OCI-LY1 (cell line): ENCODE measurements around the gene KDM4B.
"Not testable (repeated sequence)": the region's sequence is repeated elsewhere in the genome, so short reads cannot be mapped to it uniquely, and the experiment has no call there.

Experiments
- H2AFZ ChIP-seq: fragments of 200-600 bp; sonication (generic), shearing (Covaris generic); 2 replicates; pipeline ENCODE4 v1.6.0; 2014; ENCODE audit warnings: antibody characterized with exemption, mild to moderate bottlenecking, low read length
- H3F3A ChIP-seq: fragments of 200-600 bp; sonication (generic), shearing (Covaris generic); 2 replicates; pipeline ENCODE4 v1.6.0; 2014; ENCODE audit warnings: mild to moderate bottlenecking, antibody characterized with exemption, low read length, moderate library complexity; ENCODE audit not compliant: insufficient read depth
- H3K27ac ChIP-seq: fragments of 200-600 bp; sonication (generic); 2 replicates; pipeline ENCODE4 v1.5.1; 2014; ENCODE audit warnings: low read length, mixed run types, mild to moderate bottlenecking, low read depth; ENCODE audit not compliant: poor library complexity, severe bottlenecking
- H3K27me3 ChIP-seq: fragments of 200-600 bp; sonication (generic); 2 replicates; pipeline ENCODE4 v1.6.0; 2014; ENCODE audit warnings: antibody characterized with exemption, mild to moderate bottlenecking, low read length, moderate library complexity; ENCODE audit not compliant: insufficient read depth
- H3K36me3 ChIP-seq: fragments of 200-600 bp; sonication (generic); 2 replicates; pipeline ENCODE4 v1.6.1; 2014; ENCODE audit warnings: mild to moderate bottlenecking, antibody characterized with exemption, low read length, moderate library complexity, mixed read lengths; ENCODE audit not compliant: insufficient read depth
- H3K4me1 ChIP-seq: fragments of 200-600 bp; sonication (generic); 2 replicates; pipeline ENCODE4 v1.5.1; 2014; ENCODE audit warnings: mild to moderate bottlenecking, low read length, moderate library complexity; ENCODE audit not compliant: insufficient read depth, severe bottlenecking
- H3K4me2 ChIP-seq: fragments of 200-600 bp; sonication (generic), shearing (Covaris generic); 2 replicates; pipeline ENCODE4 v1.6.1; 2014; ENCODE audit warnings: low read length
- H3K4me3 ChIP-seq: fragments of 200-600 bp; sonication (generic); 2 replicates; pipeline ENCODE4 v1.5.1; 2014; ENCODE audit warnings: low read length, low read depth, mild to moderate bottlenecking, mixed read lengths; ENCODE audit not compliant: poor library complexity, severe bottlenecking
- H3K79me2 ChIP-seq: fragments of 200-600 bp; shearing (Covaris generic); 2 replicates; pipeline ENCODE4 v1.6.1; 2016; ENCODE audit warnings: mixed run types, low read length, mixed read lengths; ENCODE audit not compliant: insufficient read depth
- H3K9ac ChIP-seq: fragments of 200-600 bp; sonication (generic), shearing (Covaris generic); 2 replicates; pipeline ENCODE4 v1.6.1; 2014; ENCODE audit warnings: mild to moderate bottlenecking, low read length, mixed read lengths
- H3K9me2 ChIP-seq: fragments of 200-600 bp; sonication (generic), shearing (Covaris generic); 2 replicates; pipeline ENCODE4 v1.6.1; 2014; ENCODE audit warnings: low read depth, mild to moderate bottlenecking, low read length, mixed read lengths
- H3K9me3 ChIP-seq: fragments of 200-600 bp; shearing (Covaris generic); 2 replicates; pipeline ENCODE4 v1.6.1; 2014; ENCODE audit warnings: low read length, mixed read lengths
- H4K20me1 ChIP-seq: fragments of 200-600 bp; sonication (generic), shearing (Covaris generic); 2 replicates; pipeline ENCODE4 v1.6.0; 2016; ENCODE audit warnings: mild to moderate bottlenecking, low read length; ENCODE audit not compliant: insufficient read depth
- EZH2 ChIP-seq: fragments of 200-600 bp; sonication (generic), shearing (Covaris generic); IDR thresholded peaks from 2 replicates; pipeline ENCODE4 v1.8.0; 2017; ENCODE audit warnings: borderline replicate concordance, mixed run types, mild to moderate bottlenecking, antibody characterized with exemption, low read length, moderate library complexity, mixed read lengths
- TF ChIP-seq, protein P1 (sequence below): fragments of 200-600 bp; sonication (generic), shearing (Covaris generic); IDR thresholded peaks from 2 replicates; pipeline ENCODE4 v1.5.1; 2017; ENCODE audit warnings: mild to moderate bottlenecking, antibody characterized with exemption, low read length, moderate library complexity, mixed read lengths

KDM4B gene

DNA sequence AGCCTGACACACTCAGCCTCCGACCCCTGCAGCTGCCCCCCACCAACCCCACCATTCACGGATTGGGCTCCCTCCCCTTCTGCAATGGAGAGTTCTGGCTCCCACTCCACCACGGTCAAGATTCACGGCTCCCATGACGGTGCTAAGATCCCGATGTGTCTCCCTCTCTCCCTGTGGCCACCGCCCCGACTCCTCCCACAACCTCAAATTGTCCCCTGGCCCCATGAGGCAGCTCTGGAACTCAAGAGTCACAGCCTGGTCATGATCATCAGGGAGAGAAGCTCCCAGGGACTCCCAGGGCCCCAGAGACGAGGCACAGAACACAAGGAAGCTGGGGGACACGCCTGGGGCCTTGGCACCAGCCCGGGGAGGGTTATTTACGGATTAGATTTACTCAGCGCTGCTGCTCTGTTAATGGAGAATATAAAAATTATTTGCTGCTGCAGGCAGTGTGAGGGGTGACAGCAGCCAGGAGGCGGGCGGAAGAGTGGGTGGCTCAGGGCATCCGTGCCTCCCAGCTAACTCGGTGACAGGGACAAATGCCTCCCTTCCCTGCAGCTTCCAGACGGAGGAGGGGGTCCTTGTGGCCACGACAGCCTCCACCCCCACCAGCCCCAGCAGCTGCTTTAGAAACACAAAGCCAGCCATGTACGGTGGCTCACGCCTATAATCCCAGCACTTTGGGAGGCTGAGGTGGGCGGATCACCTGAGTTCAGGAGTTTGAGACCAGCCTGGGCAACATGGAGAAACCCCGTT, 187.5 kb downstream of the KDM4B start:
- Histone ChIP-seq H3K4me1 (no peaks in the 10 kb centered on the region), H3K9me2 (no peaks in the 10 kb centered on the region), H3K4me2 (no peak overlapping the region), H3K79me2 (no peaks in the 10 kb centered on the region), H3F3A (no peaks in the 10 kb centered on the region), H3K9ac (no peak overlapping the region), H3K9me3 (no peaks in the 10 kb centered on the region), H3K27me3 (no peaks in the 10 kb centered on the region), H3K4me3 (no peak overlapping the region), H4K20me1 (no peaks in the 10 kb centered on the region), H3K36me3 (no peaks in the 10 kb centered on the region), H3K27ac (no peak overlapping the region), H2AFZ (no peak overlapping the region)
- TF ChIP-seq, protein P1, sequence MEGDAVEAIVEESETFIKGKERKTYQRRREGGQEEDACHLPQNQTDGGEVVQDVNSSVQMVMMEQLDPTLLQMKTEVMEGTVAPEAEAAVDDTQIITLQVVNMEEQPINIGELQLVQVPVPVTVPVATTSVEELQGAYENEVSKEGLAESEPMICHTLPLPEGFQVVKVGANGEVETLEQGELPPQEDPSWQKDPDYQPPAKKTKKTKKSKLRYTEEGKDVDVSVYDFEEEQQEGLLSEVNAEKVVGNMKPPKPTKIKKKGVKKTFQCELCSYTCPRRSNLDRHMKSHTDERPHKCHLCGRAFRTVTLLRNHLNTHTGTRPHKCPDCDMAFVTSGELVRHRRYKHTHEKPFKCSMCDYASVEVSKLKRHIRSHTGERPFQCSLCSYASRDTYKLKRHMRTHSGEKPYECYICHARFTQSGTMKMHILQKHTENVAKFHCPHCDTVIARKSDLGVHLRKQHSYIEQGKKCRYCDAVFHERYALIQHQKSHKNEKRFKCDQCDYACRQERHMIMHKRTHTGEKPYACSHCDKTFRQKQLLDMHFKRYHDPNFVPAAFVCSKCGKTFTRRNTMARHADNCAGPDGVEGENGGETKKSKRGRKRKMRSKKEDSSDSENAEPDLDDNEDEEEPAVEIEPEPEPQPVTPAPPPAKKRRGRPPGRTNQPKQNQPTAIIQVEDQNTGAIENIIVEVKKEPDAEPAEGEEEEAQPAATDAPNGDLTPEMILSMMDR, result no peak

DNA sequence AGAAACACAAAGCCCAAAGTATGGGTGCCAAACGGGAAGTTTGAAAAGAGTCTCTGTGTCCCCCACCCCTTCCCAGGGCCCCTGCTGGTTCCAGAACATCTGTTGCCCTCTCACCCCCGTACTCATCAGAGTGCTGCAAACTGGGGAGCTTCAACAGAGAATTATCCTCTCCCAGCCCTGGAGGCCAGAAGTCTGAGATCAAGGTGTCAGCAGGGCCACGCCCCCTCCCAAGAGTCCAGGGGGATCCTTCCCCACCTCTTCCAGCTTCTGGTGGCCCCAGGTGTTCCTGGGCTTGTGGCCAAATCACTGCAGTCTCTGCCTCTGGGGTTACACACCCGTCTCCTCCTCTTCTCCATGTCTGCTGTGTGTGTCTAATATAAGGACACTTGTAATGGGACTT, 188.3 kb downstream of the KDM4B start:
- TF ChIP-seq, protein P1, result no peak
- TF ChIP-seq EZH2, result no peak

DNA sequence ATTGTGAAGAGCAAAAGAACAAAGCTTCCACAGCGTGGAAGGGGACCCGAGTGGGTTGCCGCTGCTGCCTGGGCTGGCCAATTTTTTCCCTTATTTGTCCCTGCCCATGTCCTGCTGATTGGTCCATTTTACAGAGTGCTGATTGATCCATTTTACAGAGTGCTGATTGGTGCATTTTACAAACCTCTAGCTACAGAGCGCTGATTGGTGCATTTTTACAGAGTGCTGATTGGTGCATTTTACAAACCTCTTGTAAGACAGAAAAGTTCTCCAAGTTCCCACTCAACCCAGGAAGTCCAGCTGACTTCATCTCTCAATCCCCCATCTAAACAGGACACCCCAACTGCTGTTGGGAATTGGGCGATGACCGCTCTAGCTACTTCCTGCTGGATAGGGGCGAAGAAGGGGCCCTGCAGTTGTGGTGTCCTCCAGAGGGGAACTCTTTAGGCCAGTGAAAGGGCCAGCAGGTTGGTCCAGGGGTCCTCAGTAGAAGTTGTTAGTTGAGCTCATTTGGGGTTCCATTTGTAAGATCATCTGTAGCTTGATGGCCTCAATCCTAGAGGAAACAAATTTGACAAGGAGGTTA, 189.7 kb downstream of the KDM4B start:
- H3K4me1 ChIP-seq, H2AFZ ChIP-seq, H3K9me3 ChIP-seq, H3K4me3 ChIP-seq, H3K9ac ChIP-seq, H3K27me3 ChIP-seq, H3K27ac ChIP-seq, H3K36me3 ChIP-seq, H3K9me2 ChIP-seq, H4K20me1 ChIP-seq, H3F3A ChIP-seq, H3K79me2 ChIP-seq, H3K4me2 ChIP-seq: not testable (repeated sequence)

More for the DNA sequence above, 188.3 kb downstream of the KDM4B start:
- H3K27ac ChIP-seq, result no peak overlapping the region
- H3K4me3 ChIP-seq, result no peak overlapping the region
- H3K9ac ChIP-seq, result no peak overlapping the region
- no peaks in the 10 kb centered on the region for H3K4me1 ChIP-seq
- no peaks in the 10 kb centered on the region for H3K9me3 ChIP-seq
- H3K27me3 ChIP-seq, result no peaks in the 10 kb centered on the region
- H3K9me2 ChIP-seq, result no peaks in the 10 kb centered on the region
- no peaks in the 10 kb centered on the region for H3F3A ChIP-seq
- H3K36me3 ChIP-seq, result no peaks in the 10 kb centered on the region
- no peak overlapping the region for H3K4me2 ChIP-seq
- H3K79me2 ChIP-seq, result no peaks in the 10 kb centered on the region
- no peak overlapping the region for H2AFZ ChIP-seq
- H4K20me1 ChIP-seq, result no peaks in the 10 kb centered on the region

DNA sequence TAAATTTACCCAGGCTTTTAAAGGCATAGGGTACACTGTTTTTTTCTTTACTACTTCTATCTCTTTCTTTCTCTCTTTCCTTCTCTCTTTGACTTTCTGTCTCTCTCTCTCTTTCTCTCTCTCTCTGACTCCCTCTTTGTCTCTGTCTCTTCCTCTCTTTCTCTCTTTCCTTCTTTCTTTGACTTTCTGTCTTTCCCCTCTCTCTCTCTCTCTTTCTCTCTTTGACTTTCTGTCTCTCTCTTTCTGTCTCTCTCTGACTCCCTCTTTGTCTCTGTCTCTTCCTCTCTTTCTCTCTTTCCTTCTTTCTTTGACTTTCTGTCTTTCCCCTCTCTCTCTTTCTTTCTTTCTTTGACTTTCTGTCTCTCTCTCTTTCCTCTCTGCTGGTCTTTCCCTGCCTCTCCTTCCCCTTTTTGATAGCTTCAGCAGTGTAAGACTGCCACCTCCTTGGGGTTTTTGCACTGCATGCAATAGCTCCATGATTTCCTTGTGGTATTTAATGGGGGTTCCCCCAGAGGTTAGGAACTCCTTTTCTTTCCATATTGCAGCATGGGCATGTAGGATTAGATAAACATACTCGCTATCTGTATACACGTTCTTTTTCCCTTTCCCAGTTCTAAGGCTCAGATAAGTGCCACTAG, 191.4 kb downstream of the KDM4B start:
- H3K27me3 ChIP-seq, H3K9ac ChIP-seq, H3K9me2 ChIP-seq, H4K20me1 ChIP-seq, H3F3A ChIP-seq, H2AFZ ChIP-seq, H3K4me3 ChIP-seq, H3K27ac ChIP-seq, H3K36me3 ChIP-seq, H3K9me3 ChIP-seq, H3K79me2 ChIP-seq, H3K4me1 ChIP-seq, H3K4me2 ChIP-seq: not testable (repeated sequence)

DNA sequence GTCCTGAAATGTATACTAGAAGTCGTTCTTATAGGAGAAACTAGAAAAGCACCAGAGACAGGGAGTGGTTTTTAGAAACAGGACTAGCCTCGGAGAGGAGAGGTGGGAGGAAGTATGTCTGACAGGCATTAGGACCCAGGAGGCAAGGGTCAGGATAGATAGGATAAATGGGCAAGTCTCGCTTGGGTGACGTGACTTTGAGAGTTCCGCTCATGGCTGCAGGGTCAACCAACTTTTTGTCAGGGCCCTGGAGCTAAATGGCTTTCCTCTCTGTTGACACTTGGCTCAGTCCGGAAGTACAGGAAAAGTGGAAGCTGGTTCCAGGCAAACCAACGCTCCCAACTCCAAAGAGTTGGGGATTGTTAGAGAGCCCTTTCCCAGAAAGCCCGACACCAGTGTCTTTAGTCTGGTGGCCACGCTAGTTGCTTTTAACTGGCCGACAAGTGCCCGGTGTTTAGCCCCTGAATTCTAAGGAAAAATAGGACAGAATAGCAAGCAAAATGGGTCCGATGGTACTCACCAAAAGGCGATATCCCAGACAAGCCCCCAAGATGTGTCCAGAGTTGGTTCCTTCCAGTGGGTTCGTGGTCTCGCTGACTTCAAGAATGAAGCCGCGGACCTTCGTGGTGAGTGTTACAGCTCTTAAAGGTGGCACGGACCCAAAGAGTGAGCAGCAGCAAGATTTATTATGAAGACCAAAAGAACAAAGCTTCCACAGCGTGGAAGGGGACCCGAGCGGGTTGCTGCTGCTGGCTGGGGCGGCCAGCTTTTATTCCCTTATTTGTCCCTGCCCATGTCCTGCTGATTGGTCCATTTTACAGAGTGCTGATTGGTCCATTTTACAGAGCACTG, 196.2 kb downstream of the KDM4B start:
- not testable (repeated sequence) for H3K4me2 ChIP-seq, H3K27ac ChIP-seq, H3K79me2 ChIP-seq, H3K9ac ChIP-seq, H3K4me1 ChIP-seq, H3F3A ChIP-seq, H3K36me3 ChIP-seq, H3K9me3 ChIP-seq, H2AFZ ChIP-seq, H4K20me1 ChIP-seq, H3K27me3 ChIP-seq, H3K4me3 ChIP-seq, H3K9me2 ChIP-seq
